GM12865 (cell line): ENCODE measurements around the gene MRPL14.
"Not testable (repeated sequence)": the region's sequence is repeated elsewhere in the genome, so short reads cannot be mapped to it uniquely, and the experiment has no call there.

Experiments
- DNase-seq: peaks from one replicate; pipeline ENCODE4 v3.0.0; 2010; ENCODE audit warnings: low read depth
- H3K4me3 ChIP-seq: 2 replicates; pipeline ENCODE4 v1.5.1; 2011; ENCODE audit warnings: mild to moderate bottlenecking, low read depth, low read length, control low read depth
- TF ChIP-seq, protein P1 (sequence below): IDR thresholded peaks from 2 replicates; pipeline ENCODE4 v1.5.1; 2011; ENCODE audit warnings: low read length, control low read depth, low read depth, inconsistent platforms; ENCODE audit not compliant: insufficient read depth; ENCODE audit errors: missing control alignments

The MRPL14 gene

DNA sequence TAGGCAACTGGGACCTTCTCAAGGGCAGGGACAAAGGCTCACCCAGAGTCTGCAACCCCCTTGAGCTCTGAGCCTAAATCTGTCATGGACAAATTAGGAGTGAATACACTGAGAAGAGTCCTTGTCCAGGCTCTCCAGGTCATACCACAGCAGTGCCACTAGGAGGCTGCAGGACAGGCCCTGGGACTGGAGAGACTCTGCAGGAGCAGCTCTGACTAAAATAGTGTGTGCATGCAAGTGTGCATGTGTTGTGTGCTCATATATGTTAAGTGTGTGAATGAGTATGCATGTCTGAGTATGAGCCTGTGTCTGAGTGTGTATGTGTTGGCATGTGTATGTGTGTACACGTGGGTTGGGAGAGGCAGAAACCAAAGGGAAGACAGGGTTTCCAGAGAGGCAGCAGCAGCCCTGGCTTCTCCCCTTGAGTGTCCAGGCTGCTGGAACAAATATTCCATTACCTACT, 27.1 kb downstream of the MRPL14 start:
- no peak overlapping the region for H3K4me3 ChIP-seq
- DNase-seq, result peak; percentile 41
- TF ChIP-seq, protein P1, sequence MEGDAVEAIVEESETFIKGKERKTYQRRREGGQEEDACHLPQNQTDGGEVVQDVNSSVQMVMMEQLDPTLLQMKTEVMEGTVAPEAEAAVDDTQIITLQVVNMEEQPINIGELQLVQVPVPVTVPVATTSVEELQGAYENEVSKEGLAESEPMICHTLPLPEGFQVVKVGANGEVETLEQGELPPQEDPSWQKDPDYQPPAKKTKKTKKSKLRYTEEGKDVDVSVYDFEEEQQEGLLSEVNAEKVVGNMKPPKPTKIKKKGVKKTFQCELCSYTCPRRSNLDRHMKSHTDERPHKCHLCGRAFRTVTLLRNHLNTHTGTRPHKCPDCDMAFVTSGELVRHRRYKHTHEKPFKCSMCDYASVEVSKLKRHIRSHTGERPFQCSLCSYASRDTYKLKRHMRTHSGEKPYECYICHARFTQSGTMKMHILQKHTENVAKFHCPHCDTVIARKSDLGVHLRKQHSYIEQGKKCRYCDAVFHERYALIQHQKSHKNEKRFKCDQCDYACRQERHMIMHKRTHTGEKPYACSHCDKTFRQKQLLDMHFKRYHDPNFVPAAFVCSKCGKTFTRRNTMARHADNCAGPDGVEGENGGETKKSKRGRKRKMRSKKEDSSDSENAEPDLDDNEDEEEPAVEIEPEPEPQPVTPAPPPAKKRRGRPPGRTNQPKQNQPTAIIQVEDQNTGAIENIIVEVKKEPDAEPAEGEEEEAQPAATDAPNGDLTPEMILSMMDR, result peak; percentile 46

DNA sequence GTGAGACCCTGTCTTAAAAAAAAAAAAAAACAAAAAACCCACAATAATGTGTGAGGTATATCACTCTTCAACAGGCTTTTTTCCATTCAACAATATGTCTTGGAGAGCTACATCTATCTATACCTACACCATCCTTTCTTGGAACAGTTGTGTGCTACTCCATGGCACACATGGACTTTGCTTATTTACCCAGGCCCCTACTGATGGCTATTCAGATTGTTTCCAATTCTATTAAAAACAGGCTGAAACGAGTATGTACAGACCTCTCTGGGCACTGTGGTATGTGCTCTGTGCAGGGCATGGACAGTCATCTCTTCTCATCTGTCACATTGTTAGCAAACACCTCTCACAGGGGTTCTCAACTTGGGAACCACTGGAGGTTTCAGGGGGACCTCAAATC, 28.1 kb downstream of the MRPL14 start:
- TF ChIP-seq, protein P1, result no peak
- no peak for DNase-seq
- no peak overlapping the region for H3K4me3 ChIP-seq

DNA sequence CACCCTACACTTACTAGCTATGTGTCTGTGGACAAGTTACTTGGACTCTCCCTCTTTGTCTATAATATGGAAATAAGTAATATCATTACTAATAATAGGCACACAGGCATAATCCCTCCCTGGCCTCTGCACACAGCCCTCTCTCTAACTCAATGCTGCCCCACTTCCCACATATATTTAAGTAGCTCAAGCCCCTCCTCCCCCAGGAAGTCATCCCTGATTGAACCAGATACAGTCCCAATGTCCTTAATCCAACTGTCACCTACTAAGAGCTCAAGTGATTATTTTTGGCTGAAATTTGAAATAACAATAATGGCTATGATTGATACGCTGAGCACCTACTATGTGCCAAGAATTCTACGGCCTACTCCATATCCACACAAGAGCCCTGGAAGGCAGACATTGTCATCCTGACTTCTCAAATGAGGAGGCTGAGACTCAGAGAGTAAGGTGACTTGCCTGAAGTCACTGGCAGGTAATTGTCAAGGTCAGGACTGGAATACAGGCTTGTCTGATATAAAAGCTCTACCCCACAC, 29.4 kb downstream of the MRPL14 start:
- TF ChIP-seq, protein P1, result no peak
- H3K4me3 ChIP-seq, result no peak overlapping the region
- DNase-seq, result no peak

DNA sequence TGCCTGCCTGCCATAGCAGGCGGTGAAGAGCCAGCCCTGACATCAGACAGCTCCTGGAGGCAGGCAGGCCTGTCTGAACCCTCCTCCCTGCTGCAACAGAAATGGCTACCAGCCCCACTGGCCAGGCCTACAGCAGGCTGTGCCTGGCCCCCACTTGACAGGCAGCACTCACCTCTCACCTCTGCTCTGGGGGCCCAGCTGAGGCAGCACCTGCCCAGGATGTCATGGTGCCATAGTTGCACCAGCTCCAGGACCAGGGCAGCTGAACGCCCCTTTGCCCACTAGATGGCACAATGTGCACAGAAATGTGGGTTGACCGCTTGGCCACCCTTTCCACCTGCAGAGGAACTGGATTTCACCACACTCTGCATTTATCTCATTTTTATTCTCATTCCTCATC, 30.6 kb downstream of the MRPL14 start:
- H3K4me3 ChIP-seq, result no peak overlapping the region
- TF ChIP-seq, protein P1, result peak; percentile 87
- DNase-seq, result peak; percentile 81

DNA sequence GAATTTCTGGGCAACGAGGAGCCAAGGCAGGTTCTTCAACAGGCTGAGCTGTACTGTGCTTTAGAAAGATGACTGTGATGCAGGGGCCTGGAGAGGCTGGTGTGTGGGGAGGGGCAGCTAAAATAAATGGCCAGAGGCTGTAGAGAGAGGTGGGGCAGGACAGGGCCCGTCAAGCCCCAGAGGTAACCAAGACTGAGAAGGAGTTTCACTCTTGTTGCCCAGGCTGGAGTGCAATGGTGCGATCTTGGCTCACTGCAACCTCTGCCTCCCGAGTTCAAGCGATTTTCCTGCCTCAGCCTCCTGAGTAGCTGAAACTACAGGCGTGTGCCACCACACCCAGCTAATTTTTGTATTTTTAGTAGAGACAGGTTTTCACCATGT, 32.0 kb downstream of the MRPL14 start:
- not testable (repeated sequence) for DNase-seq, H3K4me3 ChIP-seq

DNA sequence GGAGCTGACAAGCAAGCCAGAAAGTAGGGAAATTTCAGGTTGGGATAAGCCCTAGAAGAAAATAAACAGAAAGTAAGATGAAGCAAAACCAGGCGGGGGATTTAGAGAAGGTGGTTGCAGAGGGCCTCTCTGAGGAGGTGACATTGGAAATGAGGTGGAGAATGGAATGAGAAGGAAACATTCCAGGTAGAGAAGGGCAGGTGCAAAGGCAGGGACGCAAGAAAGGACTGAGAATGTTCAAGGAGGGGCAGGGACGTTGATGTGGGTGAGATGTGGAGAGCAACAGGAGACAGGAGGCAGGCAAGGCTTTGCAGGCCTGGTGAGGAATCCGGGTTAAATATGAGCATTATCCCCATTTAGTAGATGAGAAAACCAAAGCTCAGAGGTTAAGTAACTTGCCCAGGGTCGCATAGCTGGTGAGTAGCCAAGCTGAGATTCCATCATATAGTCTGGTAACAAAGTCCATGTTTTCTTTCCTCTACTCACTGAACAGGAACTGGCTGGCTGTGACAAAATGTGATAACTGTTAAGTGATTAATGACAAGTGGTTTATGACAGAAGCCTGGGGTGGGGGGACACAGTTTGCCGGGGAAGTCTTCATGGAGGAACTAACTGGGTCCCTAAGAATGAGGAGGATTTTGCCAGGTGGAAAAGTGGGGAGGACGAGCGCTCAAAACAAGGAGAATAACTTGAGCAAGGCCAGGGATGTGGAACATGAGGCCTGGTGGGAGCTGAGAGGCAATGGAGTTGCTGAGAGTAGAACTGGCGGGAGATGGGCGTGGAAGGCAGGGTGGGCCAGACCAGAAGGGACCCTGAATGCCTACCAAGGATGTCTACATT, 32.6 kb downstream of the MRPL14 start:
- no peak overlapping the region for H3K4me3 ChIP-seq
- DNase-seq, result no peak
- TF ChIP-seq, protein P1, result no peak

DNA sequence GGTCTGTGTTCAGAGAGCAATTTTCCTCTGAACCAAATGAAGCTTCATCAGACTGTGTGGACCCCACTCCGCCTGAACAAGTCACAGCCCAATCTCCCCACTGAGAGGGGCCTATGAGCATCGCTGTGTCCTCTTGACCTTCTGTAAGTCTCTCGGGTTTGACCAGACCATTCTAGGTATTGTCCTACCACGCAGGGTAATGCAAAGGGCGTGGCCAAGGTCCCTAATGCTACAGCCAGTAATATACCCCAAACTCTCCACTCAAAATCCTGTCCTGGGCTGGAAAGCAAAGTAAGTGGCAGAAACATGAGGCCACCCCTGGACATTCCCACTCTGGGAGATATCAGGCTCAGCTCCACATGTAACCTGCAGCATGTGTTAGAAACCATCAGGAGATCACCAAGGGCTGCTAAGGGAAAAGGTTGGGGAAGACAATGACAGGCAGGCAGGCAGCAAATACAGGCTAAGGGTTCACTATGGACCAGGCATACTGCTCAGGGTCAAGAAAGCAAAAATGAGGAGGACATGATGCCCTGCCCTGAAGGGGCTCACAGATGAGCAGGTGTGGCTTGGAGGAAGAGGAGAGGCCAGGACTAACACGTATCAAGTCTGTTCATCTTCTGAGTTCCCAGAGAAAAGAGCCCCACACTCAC, 33.4 kb downstream of the MRPL14 start:
- TF ChIP-seq, protein P1, result no peak
- DNase-seq, result no peak
- no peak overlapping the region for H3K4me3 ChIP-seq
